H1 (cell line): ENCODE data around the gene GLE1. TPM values are rescaled to one million over a fixed set of nuclear protein-coding genes. Genes with fewer than 3 reads are reported as not detected.

Source experiments
- ASH2L ChIP-seq: fragments of 200-600, 300-600 bp; sonication (generic); IDR thresholded peaks from one replicate; pipeline ENCODE4 v1.7.1; 2017; ENCODE audit warnings: low read length
- ATF2 ChIP-seq: IDR thresholded peaks from 2 replicates; pipeline ENCODE4 v1.6.1; 2012; ENCODE audit warnings: low read length, inconsistent platforms
- CEBPB ChIP-seq: IDR thresholded peaks from 2 replicates; pipeline ENCODE4 v1.6.1; 2012; ENCODE audit warnings: low read depth, low read length
- CTBP2 ChIP-seq: IDR thresholded peaks from 2 replicates; pipeline ENCODE4 v1.7.0; 2011; ENCODE audit warnings: borderline replicate concordance, mild to moderate bottlenecking, moderate library complexity, mixed read lengths, low read length; ENCODE audit not compliant: insufficient read depth, insufficient read length
- EP300 ChIP-seq, 2 experiments: IDR thresholded peaks; 1 replicate in 1 of 2; 2 replicates in 1 of 2; pipeline ENCODE4 v1.6.1; 2011 to 2012; ENCODE audit warnings: low read depth in 2 of 2, low read length in 2 of 2, mild to moderate bottlenecking in 2 of 2, borderline replicate concordance in 1 of 2, inconsistent platforms in 1 of 2, moderate library complexity in 1 of 2
- FOSL1 ChIP-seq: IDR thresholded peaks from 2 replicates; pipeline ENCODE4 v1.6.1; 2011; ENCODE audit warnings: mild to moderate bottlenecking, low read depth, low read length, moderate library complexity; ENCODE audit not compliant: insufficient read depth
- GTF2F1 ChIP-seq: IDR thresholded peaks from 2 replicates; pipeline ENCODE4 v1.6.1; 2012; ENCODE audit warnings: low read depth, low read length, improper control_type of control experiment, borderline replicate concordance
- JUN ChIP-seq: IDR thresholded peaks from 2 replicates; pipeline ENCODE4 v1.6.1; 2011; ENCODE audit warnings: low read depth, mild to moderate bottlenecking, improper control_type of control experiment, low read length
- MAX ChIP-seq: IDR thresholded peaks from 2 replicates; pipeline ENCODE4 v1.6.1; 2012; ENCODE audit warnings: inconsistent platforms
- NANOG ChIP-seq: IDR thresholded peaks from 2 replicates; pipeline ENCODE4 v1.6.1; 2011; ENCODE audit warnings: low read length, low read depth, mild to moderate bottlenecking, inconsistent platforms; ENCODE audit not compliant: insufficient read depth, poor library complexity, severe bottlenecking
- NRF1 ChIP-seq: IDR thresholded peaks from 2 replicates; pipeline ENCODE4 v1.6.1; 2011; ENCODE audit warnings: mild to moderate bottlenecking, low read depth, low read length, improper control_type of control experiment
- POLR2AphosphoS5 ChIP-seq: IDR thresholded peaks from 2 replicates; pipeline ENCODE4 v1.6.1; 2011; ENCODE audit warnings: low read depth, low read length
- RAD21 ChIP-seq, 2 experiments: IDR thresholded peaks in 1 of 2; conservative IDR thresholded peaks in 1 of 2; 2 replicates each; pipeline ENCODE4 v1.6.1; 2011; ENCODE audit warnings: low read depth in 2 of 2, low read length in 2 of 2, improper control_type of control experiment in 1 of 2, inconsistent platforms in 1 of 2, mild to moderate bottlenecking in 1 of 2, moderate library complexity in 1 of 2
- RFX5 ChIP-seq: IDR thresholded peaks from 2 replicates; pipeline ENCODE4 v1.6.1; 2011; ENCODE audit warnings: low read depth, low read length, improper control_type of control experiment, borderline replicate concordance
- RNF2 ChIP-seq: fragments of 200-900, 300-1000 bp; sonication (generic); IDR thresholded peaks from 2 replicates; pipeline ENCODE4 v1.7.1; 2016; ENCODE audit warnings: borderline replicate concordance, low read depth, mild to moderate bottlenecking, antibody characterized with exemption, low read length; ENCODE audit not compliant: poor library complexity, severe bottlenecking; ENCODE audit errors: missing control alignments
- SIN3A ChIP-seq, 2 experiments: IDR thresholded peaks in 1 of 2; conservative IDR thresholded peaks in 1 of 2; 2 replicates each; pipeline ENCODE4 v1.6.1; 2011 to 2012; ENCODE audit warnings: low read length in 2 of 2, improper control_type of control experiment in 1 of 2, low read depth in 1 of 2, mild to moderate bottlenecking in 1 of 2
- TEAD4 ChIP-seq: IDR thresholded peaks from 2 replicates; pipeline ENCODE4 v1.6.1; 2012; ENCODE audit warnings: low read depth, low read length, inconsistent platforms, mixed read lengths
- USF2 ChIP-seq: IDR thresholded peaks from 2 replicates; pipeline ENCODE4 v1.6.1; 2011; ENCODE audit warnings: low read length, improper control_type of control experiment
- YY1 ChIP-seq: IDR thresholded peaks from 2 replicates; pipeline ENCODE4 v1.6.1; 2011; ENCODE audit warnings: low read depth, mild to moderate bottlenecking, low read length
- polyA plus RNA-seq, 7 experiments: library from polyadenylated mRNA; depleted of rRNA in 3 of 7; stranded (reverse) in 5 of 7; unstranded in 2 of 7; fragments of >200 nt in 5 of 7; fragments of 200-250 nt in 2 of 7; gene quantifications; 1 replicate in 5 of 7; 2 replicates in 1 of 7; 4 replicates in 1 of 7; pipeline versions ENCODE4 v1.2.1 to v1.2.3, GENCODE V29; 2011 to 2013; ENCODE audit warnings: missing spikeins in 2 of 7, mixed read lengths in 2 of 7
- total RNA-seq: library from RNA; stranded (reverse); fragmentation: NEBNext Ultra II Directional; extraction: Animal tissue kit (Norgen Biotek cat#: 25700); gene quantifications from 2 replicates; pipeline ENCODE4 v1.2.1, GENCODE V29; 2021

Gene GLE1
- total and polyA plus RNA-seq, 2 of the 8 experiments (the other 6 are each of a cell fraction or from before 2014, with no cell fraction given), result 9.6 to 14.9 TPM

GRCh38 chr9:128455849-128456612, 48.5 kb upstream of the GLE1 start, which contains the start of gene ODF2 (continued):
- TF ChIP-seq YY1, result no peak
- no peak for TF ChIP-seq NRF1
- TF ChIP-seq CEBPB, result peak; percentile 88
- TF ChIP-seq RNF2, result no peak
- TF ChIP-seq NANOG, result no peak
- no peak for TF ChIP-seq USF2
- peak; percentile 73 for TF ChIP-seq ASH2L
- no peak for TF ChIP-seq CTBP2
- TF ChIP-seq POLR2AphosphoS5, result 0 out of 2 replicates have a peak, but pooled peaks have one; percentile 29
- TF ChIP-seq SIN3A (conservative IDR thresholded peaks at IDR 0.05 in 1 of 2, IDR thresholded peaks at IDR 0.05 in 1 of 2; ENCODE audit: low read depth in 1 of 2, low read length in 2 of 2), result peak; percentile 62 to 87; a peak in 2 of 4 replicates
- no peak for TF ChIP-seq RAD21 (IDR thresholded peaks at IDR 0.05 in 1 of 2, conservative IDR thresholded peaks at IDR 0.05 in 1 of 2; ENCODE audit: low read depth in 2 of 2, low read length in 2 of 2)
- no peak for TF ChIP-seq ATF2
- TF ChIP-seq EP300 (IDR thresholded peaks at IDR 0.05; ENCODE audit: borderline replicate concordance in 1 of 2, low read depth in 2 of 2, low read length in 2 of 2), result no peak
- TF ChIP-seq GTF2F1, result no peak
- no peak for TF ChIP-seq RFX5
- peak; percentile 72 for TF ChIP-seq MAX
- no peak for TF ChIP-seq JUN
- no peak for TF ChIP-seq FOSL1
- no peak for TF ChIP-seq TEAD4
